ENCODE results near the gene KRTAP5-4. TPM values are rescaled to one million over a fixed set of nuclear protein-coding genes. Genes with fewer than 3 reads are reported as not detected.
"Not testable (repeated sequence)": the region's sequence is repeated elsewhere in the genome, so short reads cannot be mapped to it uniquely, and the experiment has no call there.

Gene KRTAP5-4
- not detected for polyA plus RNA-seq (ENCODE audit: insufficient read length)

- DNase-seq, result no peak
These were observed at the start of gene KRTAP5-4 for GRCh38 chr11:1622086-1622485. Gene KRTAP5-4 (minus strand): TSS chr11:1622138. CDS start chr11:1622093, 45 bp downstream.

GRCh38 chr11:1671658-1672057 is 49.7 kb upstream of the KRTAP5-4 start:
- no peak for DNase-seq

GRCh38 chr11:1670905-1671371 is 49.0 kb upstream of the KRTAP5-4 start:
- no peak for DNase-seq

GRCh38 chr11:1670457-1670856 is 48.5 kb upstream of the KRTAP5-4 start:
- not testable (repeated sequence) for DNase-seq

GRCh38 chr11:1669546-1670218 is 47.7 kb upstream of the KRTAP5-4 start:
- DNase-seq, result peak; percentile 92

GRCh38 chr11:1668911-1669473 is 47.1 kb upstream of the KRTAP5-4 start:
- no peak for DNase-seq

GRCh38 chr11:1667906-1668305 is 46.0 kb upstream of the KRTAP5-4 start:
- no peak for DNase-seq

GRCh38 chr11:1667121-1667850 is 45.3 kb upstream of the KRTAP5-4 start:
- DNase-seq, result no peak

GRCh38 chr11:1665313-1665712 is 43.4 kb upstream of the KRTAP5-4 start:
- DNase-seq, result no peak

- not testable (repeated sequence) for DNase-seq
These were observed 40.9 kb upstream of the KRTAP5-4 start for GRCh38 chr11:1662699-1663283.

GRCh38 chr11:1661454-1662269 is 39.7 kb upstream of the KRTAP5-4 start:
- DNase-seq, result not testable (repeated sequence)

GRCh38 chr11:1660111-1660867 is 38.4 kb upstream of the KRTAP5-4 start:
- no peak for DNase-seq

GRCh38 chr11:1659506-1659905 is 37.6 kb upstream of the KRTAP5-4 start:
- DNase-seq, result no peak

GRCh38 chr11:1656670-1657069 is 34.7 kb upstream of the KRTAP5-4 start:
- DNase-seq, result no peak

- no peak for DNase-seq
These were observed 34.1 kb upstream of the KRTAP5-4 start for GRCh38 chr11:1656061-1656441.

GRCh38 chr11:1655168-1656060 is 33.5 kb upstream of the KRTAP5-4 start:
- no peak for DNase-seq

- DNase-seq, result no peak
These were observed 32.6 kb upstream of the KRTAP5-4 start for GRCh38 chr11:1654388-1655167.

GRCh38 chr11:1653541-1654387 is 31.8 kb upstream of the KRTAP5-4 start:
- DNase-seq, result no peak
